Measurements from ENCODE around the gene PPT2.
A peak's percentile ranks its signal among the peaks of the same experiment; 100 is the strongest.
"Not testable (repeated sequence)": the region's sequence is repeated elsewhere in the genome, so short reads cannot be mapped to it uniquely, and the experiment has no call there.

Gene PPT2

GRCh38 chr6:32177788-32178546, 24.0 kb downstream of the PPT2 start, which contains the start of gene RNF5:
TSS of gene RNF5 (plus strand) at chr6:32178405. CDS start at chr6:32178512, 107 bp downstream.
- DNase-seq = peak; percentile 96

- no peak for DNase-seq
Measured at GRCh38 chr6:32178547-32179440, 24.9 kb downstream of the PPT2 start.

GRCh38 chr6:32179766-32180405, 25.9 kb downstream of the PPT2 start:
- no peak for DNase-seq

GRCh38 chr6:32181148-32181702, 27.3 kb downstream of the PPT2 start:
- no peak for DNase-seq

- DNase-seq = no peak
Measured at GRCh38 chr6:32181915-32182529, 28.1 kb downstream of the PPT2 start.

- no peak for DNase-seq
Measured at GRCh38 chr6:32182555-32182981, 28.6 kb downstream of the PPT2 start.

GRCh38 chr6:32183030-32183429, 29.1 kb downstream of the PPT2 start:
- DNase-seq = no peak

GRCh38 chr6:32183483-32184083, 29.6 kb downstream of the PPT2 start:
- DNase-seq = no peak

GRCh38 chr6:32184084-32184640, 30.2 kb downstream of the PPT2 start, which contains the start of gene AGER:
TSS of gene AGER (minus strand) at chr6:32184253. CDS start at chr6:32184222, 31 bp downstream.
- DNase-seq = no peak

GRCh38 chr6:32185681-32186131, 31.8 kb downstream of the PPT2 start:
- peak; percentile 88 for DNase-seq

- DNase-seq = not testable (repeated sequence)
Measured at GRCh38 chr6:32186151-32186840, 32.4 kb downstream of the PPT2 start.

- no peak for DNase-seq
Measured at GRCh38 chr6:32187009-32187709, 33.2 kb downstream of the PPT2 start.

GRCh38 chr6:32187725-32188380, 33.9 kb downstream of the PPT2 start:
- not testable (repeated sequence) for DNase-seq

- DNase-seq = no peak
Measured at GRCh38 chr6:32188381-32189068, 34.6 kb downstream of the PPT2 start.

GRCh38 chr6:32189069-32189741, 35.3 kb downstream of the PPT2 start:
- DNase-seq = no peak

- DNase-seq = no peak
Measured at GRCh38 chr6:32189742-32190053, 35.8 kb downstream of the PPT2 start.

- DNase-seq = peak; percentile 92
Measured at GRCh38 chr6:32190054-32190851, 36.3 kb downstream of the PPT2 start, which contains the start of gene PBX2. TSS of gene PBX2 (minus strand) at chr6:32190202. CDS start at chr6:32189915, 287 bp downstream.
